Spinal cord (tissue), 10 donors: ENCODE results near the gene FAM217B. TPM values are rescaled to one million over a fixed set of nuclear protein-coding genes. Genes with fewer than 3 reads are reported as not detected.
A peak's percentile ranks its signal among the peaks of the same experiment; 100 is the strongest.

ENCODE experiments used
- DNase-seq, 6 donors: peaks; one replicate each; pipeline versions ENCODE4 v3.0.0 to v3.0.0-alpha.2; 2013 to 2015; ENCODE audit warnings: low spot score in 6 of 6, low read depth in 4 of 6
- H3K27ac ChIP-seq: one replicate; pipeline ENCODE4 v1.5.1; 2013; ENCODE audit warnings: low read depth, low read length, control low read depth
- H3K27me3 ChIP-seq: one replicate; pipeline ENCODE4 v1.6.1; 2013; ENCODE audit warnings: low read length; ENCODE audit not compliant: control insufficient read depth, insufficient read depth
- H3K36me3 ChIP-seq: one replicate; pipeline ENCODE4 v1.6.1; 2013; ENCODE audit warnings: low read length; ENCODE audit not compliant: control insufficient read depth, insufficient read depth
- H3K4me1 ChIP-seq: one replicate; pipeline ENCODE4 v1.6.1; 2013; ENCODE audit warnings: low read length; ENCODE audit not compliant: control insufficient read depth, insufficient read depth
- H3K4me3 ChIP-seq: one replicate; pipeline ENCODE4 v1.5.1; 2013; ENCODE audit warnings: low read depth, low read length, control low read depth
- H3K9me3 ChIP-seq: one replicate; pipeline ENCODE4 v1.6.1; 2013; ENCODE audit warnings: low read length; ENCODE audit not compliant: control insufficient read depth, insufficient read depth
- WGBS: methylation state at CpG from one replicate; pipeline ENCODE4 v1.1.5; 2013; ENCODE audit warnings: missing lambda C conversion rate; ENCODE audit not compliant: insufficient coverage; 5-methylcytosine and 5-hydroxymethylcytosine counted together
- polyA plus RNA-seq, 2 donors: library from polyadenylated mRNA; unstranded; fragments of 120-200 nt; gene quantifications; one replicate each; pipeline ENCODE4 v1.2.1, GENCODE V29; 2013; ENCODE audit not compliant: insufficient read length in 2 of 2
- total RNA-seq, 2 donors: library from RNA; depleted of rRNA in 1 of 2; stranded (reverse); fragments of 120-200 nt in 1 of 2; fragments of >200 nt in 1 of 2; gene quantifications; one replicate each; pipeline versions ENCODE4 v1.2.3 to v1.2.4, GENCODE V29; 2013 to 2014
- donor health status: healthy.

The FAM217B gene
- total and polyA plus RNA-seq, 4 donors = 11.9 to 30.4 (median 20.7) TPM

DNA sequence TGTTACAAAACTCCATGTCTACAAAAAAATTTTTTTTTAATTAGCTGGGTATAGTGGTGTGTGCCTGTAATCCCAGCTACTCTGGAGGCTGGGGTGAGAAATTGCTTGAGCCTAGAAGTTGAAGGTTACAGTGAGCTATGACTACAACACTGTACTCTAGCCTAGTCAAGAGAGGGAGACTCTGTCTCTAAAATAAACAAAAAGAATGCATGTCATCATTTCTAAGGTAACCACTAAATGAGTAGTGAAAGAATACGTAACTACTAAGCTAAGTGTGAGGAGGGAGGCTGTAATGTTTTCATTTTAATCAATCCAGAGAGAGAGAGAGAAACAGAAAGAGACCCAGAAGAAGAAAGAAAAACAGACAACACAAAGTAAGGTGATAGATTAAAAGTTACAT lies 16.7 kb upstream of the FAM217B start:
- Histone ChIP-seq H3K27me3 (no peaks in the 10 kb centered on the region), H3K36me3 (no peaks in the 10 kb centered on the region), H3K9me3 (no peaks in the 10 kb centered on the region), H3K4me3 (no peak overlapping the region), H3K27ac (no peak overlapping the region), H3K4me1 (no peaks in the 10 kb centered on the region)
- DNase-seq = no peak
- WGBS = no CpG with 5 or more reads among the region's 1 CpG

DNA sequence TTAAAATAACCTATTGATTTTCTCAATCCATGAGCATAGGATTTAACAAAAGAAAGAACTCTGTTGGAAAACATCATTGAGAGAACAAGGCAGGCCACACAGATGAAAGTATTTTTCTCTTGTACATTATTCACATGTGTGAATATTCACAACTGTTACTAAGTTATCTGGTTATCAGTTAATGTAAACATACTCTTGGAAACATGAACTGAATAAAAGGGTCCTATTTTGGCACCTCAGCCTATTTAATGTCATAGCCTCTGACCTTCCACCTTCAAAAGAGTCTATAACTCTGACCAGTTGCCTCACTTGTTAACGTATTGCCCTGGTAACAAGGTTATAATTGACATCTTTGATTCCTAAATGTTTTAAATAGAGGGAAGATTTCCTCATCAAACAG lies 14.8 kb upstream of the FAM217B start:
- no CpG with 5 or more reads among the region's 1 CpG for WGBS
- Histone ChIP-seq H3K27me3 (no peaks in the 10 kb centered on the region), H3K36me3 (no peaks in the 10 kb centered on the region), H3K4me1 (no peaks in the 10 kb centered on the region), H3K27ac (no peak overlapping the region), H3K4me3 (no peak overlapping the region), H3K9me3 (no peaks in the 10 kb centered on the region)
- DNase-seq = no peak

DNA sequence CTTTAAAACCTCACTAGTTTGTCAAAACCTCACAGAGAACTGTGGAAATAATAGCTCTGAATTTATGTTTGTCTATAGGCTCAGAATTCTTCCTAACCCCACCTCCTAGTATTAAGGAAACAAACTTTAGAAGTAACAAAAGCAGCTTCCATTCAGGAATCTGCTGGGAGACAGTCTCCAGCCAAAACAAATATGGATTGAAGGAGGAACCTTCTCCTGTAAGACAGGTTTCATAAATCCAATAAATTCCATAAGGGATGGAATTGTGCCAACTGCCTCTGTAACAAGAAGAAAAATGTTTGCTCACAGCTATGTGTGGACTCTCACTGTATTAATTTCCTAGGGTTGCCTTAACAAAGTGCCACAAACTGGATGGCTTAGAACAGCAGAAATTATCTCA lies 14.3 kb upstream of the FAM217B start:
- Histone ChIP-seq H3K4me3 (no peak overlapping the region), H3K4me1 (no peaks in the 10 kb centered on the region), H3K36me3 (no peaks in the 10 kb centered on the region), H3K9me3 (no peaks in the 10 kb centered on the region), H3K27me3 (no peaks in the 10 kb centered on the region), H3K27ac (no peak overlapping the region)
- DNase-seq = peak in 1 of 6 donors; percentile 19

GRCh38 chr20:59931511-59932312 lies 8.5 kb upstream of the FAM217B start:
- H3K4me3 ChIP-seq = no peak overlapping the region
- no peak overlapping the region for H3K27ac ChIP-seq
- 68% methylated on average over 3 of the region's 9 CpGs for whole genome bisulfite sequencing
- H3K4me1 ChIP-seq = peaks cover 14% of the 10 kb centered on the region
- no peaks in the 10 kb centered on the region for H3K9me3 ChIP-seq
- H3K27me3 ChIP-seq = no peaks in the 10 kb centered on the region
- H3K36me3 ChIP-seq = peaks cover 2% of the 10 kb centered on the region
- DNase-seq = no peak

DNA sequence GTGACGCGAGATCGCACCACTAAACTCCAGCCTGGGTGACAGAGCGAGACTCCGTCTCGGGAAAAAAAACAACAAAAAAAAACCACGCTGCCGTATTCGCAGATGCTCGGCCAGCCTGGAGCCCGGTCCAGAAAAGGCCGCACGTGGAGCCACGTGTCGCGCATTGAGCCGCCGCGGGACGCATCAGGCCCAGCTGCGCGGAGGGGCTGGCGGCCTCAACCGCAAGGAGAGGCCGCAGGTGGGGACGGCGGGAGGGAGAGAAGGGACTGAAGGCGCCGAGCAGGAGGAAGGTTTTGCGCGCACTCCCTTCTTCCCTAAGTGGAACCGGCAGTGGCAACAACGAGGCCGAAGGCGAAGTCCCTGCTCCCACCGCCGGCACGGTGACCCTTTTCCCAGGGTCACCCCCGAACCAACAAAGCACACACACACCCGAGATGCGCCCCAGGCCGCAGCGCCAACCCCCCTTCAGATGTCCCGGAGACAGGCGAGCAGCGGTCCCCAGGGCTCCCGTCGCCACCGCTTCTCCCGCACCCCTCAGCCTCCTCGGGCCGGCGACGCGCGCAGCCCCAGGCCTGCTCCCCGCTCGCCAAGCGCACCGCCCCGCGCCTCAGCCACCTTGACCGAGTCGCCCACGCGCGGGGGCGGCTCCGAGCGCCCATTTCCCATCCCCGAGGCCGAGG lies 7.4 kb upstream of the FAM217B start:
- H3K27me3 ChIP-seq = no peaks in the 10 kb centered on the region
- DNase-seq = no peak
- H3K36me3 ChIP-seq = peaks cover 2% of the 10 kb centered on the region
- H3K27ac ChIP-seq = no peak overlapping the region
- WGBS = 82% methylated on average over 67 of the region's 72 CpGs
- no peak overlapping the region for H3K4me3 ChIP-seq
- peaks cover 14% of the 10 kb centered on the region for H3K4me1 ChIP-seq
- H3K9me3 ChIP-seq = no peaks in the 10 kb centered on the region

- peak in 1 of 6 donors; percentile 73 for DNase-seq
- peaks cover 2% of the 10 kb centered on the region for H3K36me3 ChIP-seq
- no peaks in the 10 kb centered on the region for H3K9me3 ChIP-seq
- H3K27ac ChIP-seq = no peak within 1 kb of the TSS
- WGBS = 27% methylated on average over 46 of the region's 65 CpGs
- H3K4me3 ChIP-seq = peak within 1 kb of the TSS; percentile 71
- H3K4me1 ChIP-seq = peaks cover 16% of the 10 kb centered on the region
- no peaks in the 10 kb centered on the region for H3K27me3 ChIP-seq
These were observed 6.8 kb upstream of the FAM217B start, which contains the start of gene SYCP2 for GRCh38 chr20:59933296-59933848. SYCP2 (minus strand) TSS chr20:59933637; CDS start chr20:59922413, 11,224 bp downstream.

- Histone ChIP-seq H3K4me3 (peak overlapping the region; percentile 71), H3K27ac (no peak overlapping the region), H3K4me1 (peaks cover 22% of the 10 kb centered on the region), H3K9me3 (no peaks in the 10 kb centered on the region), H3K36me3 (peaks cover 5% of the 10 kb centered on the region), H3K27me3 (no peaks in the 10 kb centered on the region)
- peak in 3 of 6 donors; percentile 55 to 85 (median 77) for DNase-seq
- under 1% methylated on average over 55 of the region's 59 CpGs for WGBS
These were observed 6.2 kb upstream of the FAM217B start for GRCh38 chr20:59933849-59934585.

DNA sequence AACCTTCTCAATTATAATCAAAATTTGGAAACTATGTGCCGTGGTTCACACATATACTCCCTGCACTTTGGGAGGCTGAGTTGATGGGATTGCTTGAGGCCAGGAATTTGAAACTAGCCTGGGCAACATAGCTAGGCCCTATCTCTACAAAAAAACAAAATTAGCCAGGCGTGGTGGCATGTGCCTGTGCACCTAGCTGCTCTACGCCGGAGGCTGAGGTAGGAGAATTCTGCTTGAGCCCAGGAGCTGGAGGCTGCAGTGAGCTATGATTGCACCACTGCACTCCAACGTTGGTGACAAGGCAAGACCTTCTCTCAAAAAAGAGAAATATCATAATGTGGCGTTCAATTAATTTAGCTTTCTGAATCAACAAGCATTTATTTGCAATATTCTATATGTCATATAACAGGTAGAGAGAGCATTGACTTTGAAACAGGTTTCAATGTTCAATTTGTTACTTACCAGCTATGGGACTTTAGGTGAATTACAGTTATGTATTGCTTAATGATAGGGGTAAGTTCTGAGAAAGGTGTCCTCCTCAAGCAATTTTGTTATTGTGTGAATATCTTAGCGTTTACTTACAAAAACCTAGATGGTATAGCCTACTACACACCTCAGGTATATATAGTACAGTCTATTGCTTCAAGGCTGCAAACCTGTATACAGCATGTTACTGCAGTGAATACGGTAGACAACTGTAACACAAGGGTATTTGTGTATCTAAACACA lies 4.6 kb upstream of the FAM217B start:
- H3K9me3 ChIP-seq = no peaks in the 10 kb centered on the region
- 100% methylated on average over 3 of the region's 8 CpGs for WGBS
- peaks cover 34% of the 10 kb centered on the region for H3K4me1 ChIP-seq
- DNase-seq = no peak
- H3K36me3 ChIP-seq = peaks cover 9% of the 10 kb centered on the region
- no peaks in the 10 kb centered on the region for H3K27me3 ChIP-seq
- no peak overlapping the region for H3K27ac ChIP-seq
- no peak overlapping the region for H3K4me3 ChIP-seq

DNA sequence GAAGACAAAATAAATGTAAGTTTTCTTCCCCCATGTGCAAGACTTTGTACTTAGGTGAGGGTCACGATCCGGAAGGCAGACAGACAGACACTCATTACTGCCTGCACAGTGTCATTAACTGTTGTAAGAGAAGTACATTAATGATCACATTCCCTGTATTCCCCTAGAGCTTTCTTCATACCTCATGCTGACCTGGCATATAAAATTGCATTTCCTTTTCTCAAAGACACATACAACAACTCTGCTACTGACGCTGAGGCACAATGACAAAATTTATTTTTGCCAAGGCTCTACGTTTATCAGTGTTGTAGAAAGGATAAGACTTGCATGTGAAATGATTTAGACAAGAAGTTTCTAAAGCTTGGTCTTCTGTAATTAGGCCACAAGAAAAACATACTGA lies 3.8 kb upstream of the FAM217B start:
- Histone ChIP-seq H3K4me3 (no peak overlapping the region), H3K36me3 (peaks cover 9% of the 10 kb centered on the region), H3K27me3 (no peaks in the 10 kb centered on the region), H3K4me1 (peaks cover 34% of the 10 kb centered on the region), H3K27ac (no peak overlapping the region), H3K9me3 (no peaks in the 10 kb centered on the region)
- DNase-seq = no peak
- no CpG with 5 or more reads among the region's 4 CpGs for WGBS
